ENCODE results near the gene GLIPR1. TPM values are rescaled to one million over a fixed set of nuclear protein-coding genes. Genes with fewer than 3 reads are reported as not detected.
"Not testable (repeated sequence)": the region's sequence is repeated elsewhere in the genome, so short reads cannot be mapped to it uniquely, and the experiment has no call there.

GLIPR1 gene
- total and polyA plus RNA-seq, 2 donors = 21.8 to 23.3 TPM

- no peaks in the 10 kb centered on the region for H3K36me3 ChIP-seq (ENCODE audit: insufficient read depth)
- no peaks in the 10 kb centered on the region for H3K4me1 ChIP-seq (ENCODE audit: insufficient read depth)
- 63% methylated on average over 4 of the region's 4 CpGs for WGBS
- peak overlapping the region; percentile 38 for H3K27ac ChIP-seq (ENCODE audit: low read depth)
- peak overlapping the region; percentile 57 for H3K4me3 ChIP-seq (ENCODE audit: low read depth, low read length)
- DNase-seq (ENCODE audit: extremely low spot score) = no peak
These were observed 1.2 kb downstream of the GLIPR1 start for GRCh38 chr12:75481774-75482173.

GRCh38 chr12:75482646-75483045, 2.1 kb downstream of the GLIPR1 start:
- no peak overlapping the region for H3K4me3 ChIP-seq (ENCODE audit: low read depth, low read length)

GRCh38 chr12:75483431-75483830, 2.9 kb downstream of the GLIPR1 start:
- 38% methylated on average over 2 of the region's 2 CpGs for WGBS
- Histone ChIP-seq H3K27ac (ENCODE audit: low read depth) (peak overlapping the region; percentile 3), H3K4me1 (ENCODE audit: insufficient read depth) (no peaks in the 10 kb centered on the region)

More at GRCh38 chr12:75482646-75483045, 2.1 kb downstream of the GLIPR1 start:
- 42% methylated on average over 4 of the region's 4 CpGs for WGBS
- Histone ChIP-seq H3K4me1 (ENCODE audit: insufficient read depth) (no peaks in the 10 kb centered on the region), H3K27ac (ENCODE audit: low read depth) (no peak overlapping the region), H3K36me3 (ENCODE audit: insufficient read depth) (no peaks in the 10 kb centered on the region)
- no peak for DNase-seq (ENCODE audit: extremely low spot score)

GRCh38 chr12:75484450-75484849, 3.9 kb downstream of the GLIPR1 start:
- 89% methylated on average over 2 of the region's 2 CpGs for WGBS
- H3K36me3 ChIP-seq (ENCODE audit: insufficient read depth); DNase-seq (ENCODE audit: extremely low spot score); H3K4me3 ChIP-seq (ENCODE audit: low read depth, low read length); H3K4me1 ChIP-seq (ENCODE audit: insufficient read depth); H3K27ac ChIP-seq (ENCODE audit: low read depth): not testable (repeated sequence)

More at GRCh38 chr12:75483431-75483830, 2.9 kb downstream of the GLIPR1 start:
- H3K4me3 ChIP-seq (ENCODE audit: low read depth, low read length) = no peak overlapping the region
- DNase-seq (ENCODE audit: extremely low spot score) = no peak
- H3K36me3 ChIP-seq (ENCODE audit: insufficient read depth) = no peaks in the 10 kb centered on the region

- DNase-seq (ENCODE audit: extremely low spot score) = no peak
- H3K4me1 ChIP-seq (ENCODE audit: insufficient read depth) = no peaks in the 10 kb centered on the region
- 92% methylated on average over 4 of the region's 4 CpGs for WGBS
- H3K36me3 ChIP-seq (ENCODE audit: insufficient read depth) = no peaks in the 10 kb centered on the region
- H3K27ac ChIP-seq (ENCODE audit: low read depth) = no peak overlapping the region
- H3K4me3 ChIP-seq (ENCODE audit: low read depth, low read length) = no peak overlapping the region
These were observed 6.8 kb downstream of the GLIPR1 start for GRCh38 chr12:75487308-75487707.

- Histone ChIP-seq H3K4me1 (ENCODE audit: insufficient read depth) (no peaks in the 10 kb centered on the region), H3K27ac (ENCODE audit: low read depth) (no peak overlapping the region), H3K36me3 (ENCODE audit: insufficient read depth) (no peaks in the 10 kb centered on the region), H3K4me3 (ENCODE audit: low read depth, low read length) (no peak overlapping the region)
- no peak for DNase-seq (ENCODE audit: extremely low spot score)
These were observed 8.0 kb downstream of the GLIPR1 start for GRCh38 chr12:75488553-75488952.

GRCh38 chr12:75489187-75489586, 8.6 kb downstream of the GLIPR1 start:
- no peak for DNase-seq (ENCODE audit: extremely low spot score)
- 75% methylated on average over 2 of the region's 2 CpGs for WGBS
- Histone ChIP-seq H3K4me1 (ENCODE audit: insufficient read depth) (no peaks in the 10 kb centered on the region), H3K4me3 (ENCODE audit: low read depth, low read length) (no peak overlapping the region), H3K27ac (ENCODE audit: low read depth) (no peak overlapping the region), H3K36me3 (ENCODE audit: insufficient read depth) (no peaks in the 10 kb centered on the region)

GRCh38 chr12:75489613-75490210, 9.2 kb downstream of the GLIPR1 start:
- no peak overlapping the region for H3K27ac ChIP-seq (ENCODE audit: low read depth)
- H3K4me1 ChIP-seq (ENCODE audit: insufficient read depth) = no peaks in the 10 kb centered on the region
- H3K36me3 ChIP-seq (ENCODE audit: insufficient read depth) = no peaks in the 10 kb centered on the region
- DNase-seq (ENCODE audit: extremely low spot score) = no peak
- 65% methylated on average over 7 of the region's 7 CpGs for WGBS
- H3K4me3 ChIP-seq (ENCODE audit: low read depth, low read length) = no peak overlapping the region

GRCh38 chr12:75491169-75491568, 10.6 kb downstream of the GLIPR1 start:
- Histone ChIP-seq H3K27ac (ENCODE audit: low read depth) (no peak overlapping the region), H3K4me3 (ENCODE audit: low read depth, low read length) (no peak overlapping the region), H3K36me3 (ENCODE audit: insufficient read depth) (no peaks in the 10 kb centered on the region), H3K4me1 (ENCODE audit: insufficient read depth) (no peaks in the 10 kb centered on the region)
- DNase-seq (ENCODE audit: extremely low spot score) = no peak
- WGBS = 77% methylated on average over 2 of the region's 2 CpGs

- no peak overlapping the region for H3K4me3 ChIP-seq (ENCODE audit: low read depth, low read length)
- H3K4me1 ChIP-seq (ENCODE audit: insufficient read depth) = no peaks in the 10 kb centered on the region
- DNase-seq (ENCODE audit: extremely low spot score) = no peak
- peaks cover 5% of the 10 kb centered on the region for H3K36me3 ChIP-seq (ENCODE audit: insufficient read depth)
- WGBS = 68% methylated on average over 3 of the region's 3 CpGs
- no peak overlapping the region for H3K27ac ChIP-seq (ENCODE audit: low read depth)
These were observed 22.9 kb downstream of the GLIPR1 start for GRCh38 chr12:75503459-75503858.

- Histone ChIP-seq H3K27ac (ENCODE audit: low read depth) (no peak overlapping the region), H3K4me3 (ENCODE audit: low read depth, low read length) (no peak overlapping the region), H3K4me1 (ENCODE audit: insufficient read depth) (no peaks in the 10 kb centered on the region), H3K36me3 (ENCODE audit: insufficient read depth) (peaks cover 5% of the 10 kb centered on the region)
- 91% methylated on average over 3 of the region's 3 CpGs for WGBS
- no peak for DNase-seq (ENCODE audit: extremely low spot score)
These were observed 23.3 kb downstream of the GLIPR1 start for GRCh38 chr12:75503866-75504265.

- DNase-seq (ENCODE audit: extremely low spot score) = no peak
- Histone ChIP-seq H3K36me3 (ENCODE audit: insufficient read depth) (peaks cover 5% of the 10 kb centered on the region), H3K4me3 (ENCODE audit: low read depth, low read length) (no peak overlapping the region), H3K27ac (ENCODE audit: low read depth) (no peak overlapping the region), H3K4me1 (ENCODE audit: insufficient read depth) (no peaks in the 10 kb centered on the region)
- WGBS = 59% methylated on average over 2 of the region's 2 CpGs
These were observed 25.3 kb downstream of the GLIPR1 start for GRCh38 chr12:75505706-75506312.

- no peak overlapping the region for H3K4me3 ChIP-seq (ENCODE audit: low read depth, low read length)
- no peaks in the 10 kb centered on the region for H3K4me1 ChIP-seq (ENCODE audit: insufficient read depth)
- peaks cover 3% of the 10 kb centered on the region for H3K36me3 ChIP-seq (ENCODE audit: insufficient read depth)
- no peak for DNase-seq (ENCODE audit: extremely low spot score)
- 93% methylated on average over 2 of the region's 2 CpGs for WGBS
- H3K27ac ChIP-seq (ENCODE audit: low read depth) = no peak overlapping the region
These were observed 26.5 kb downstream of the GLIPR1 start for GRCh38 chr12:75507086-75507485.

- Histone ChIP-seq H3K4me1 (ENCODE audit: insufficient read depth) (no peaks in the 10 kb centered on the region), H3K27ac (ENCODE audit: low read depth) (no peak overlapping the region), H3K36me3 (ENCODE audit: insufficient read depth) (no peaks in the 10 kb centered on the region), H3K4me3 (ENCODE audit: low read depth, low read length) (no peak overlapping the region)
- DNase-seq (ENCODE audit: extremely low spot score) = no peak
- 68% methylated on average over 2 of the region's 2 CpGs for WGBS
These were observed 27.6 kb downstream of the GLIPR1 start for GRCh38 chr12:75508159-75508558.

Data from urinary bladder (tissue), 4 donors.